ENCODE data around the gene ELMOD3. TPM values are rescaled to one million over a fixed set of nuclear protein-coding genes. Genes with fewer than 3 reads are reported as not detected.
"Not testable (repeated sequence)": the region's sequence is repeated elsewhere in the genome, so short reads cannot be mapped to it uniquely, and the experiment has no call there.

The ELMOD3 gene
- total RNA-seq, 1 donor from 2014 or later, result 47.7 TPM

GRCh38 chr2:85400541-85401463 is 46.2 kb downstream of the ELMOD3 start:
- DNase-seq (ENCODE audit: low spot score), result no peak

- no peak for DNase-seq (ENCODE audit: low spot score)
These were observed 46.9 kb downstream of the ELMOD3 start for GRCh38 chr2:85401464-85401805.

GRCh38 chr2:85401844-85402243 is 47.3 kb downstream of the ELMOD3 start:
- DNase-seq (ENCODE audit: low spot score), result no peak

- DNase-seq (ENCODE audit: low spot score), result no peak
These were observed 50.9 kb downstream of the ELMOD3 start for GRCh38 chr2:85405201-85406059.

GRCh38 chr2:85409845-85410583 is 55.4 kb downstream of the ELMOD3 start, which contains the start of gene CAPG:
Gene CAPG (minus strand): TSS chr2:85410366. CDS start chr2:85402145, 8,221 bp downstream.
- no peak for DNase-seq (ENCODE audit: low spot score)

- DNase-seq (ENCODE audit: low spot score), result no peak
These were observed 56.2 kb downstream of the ELMOD3 start for GRCh38 chr2:85410584-85411404.

- DNase-seq (ENCODE audit: low spot score), result no peak
These were observed 56.8 kb downstream of the ELMOD3 start for GRCh38 chr2:85411405-85411748.

GRCh38 chr2:85413592-85414420 is 59.2 kb downstream of the ELMOD3 start:
- DNase-seq (ENCODE audit: low spot score), result no peak

- DNase-seq (ENCODE audit: low spot score), result not testable (repeated sequence)
These were observed 59.8 kb downstream of the ELMOD3 start for GRCh38 chr2:85414421-85414759.

- no peak for DNase-seq (ENCODE audit: low spot score)
These were observed 60.4 kb downstream of the ELMOD3 start for GRCh38 chr2:85414761-85415553.

GRCh38 chr2:85415980-85416650 is 61.5 kb downstream of the ELMOD3 start:
- DNase-seq (ENCODE audit: low spot score), result no peak

- peak; percentile 94 for DNase-seq (ENCODE audit: low spot score)
These were observed 63.8 kb downstream of the ELMOD3 start, which contains the start of gene SH2D6 for GRCh38 chr2:85418132-85419008. Gene SH2D6 (plus strand): TSS chr2:85418714. CDS start chr2:85429466, 10,752 bp downstream.

GRCh38 chr2:85419009-85419675 is 64.6 kb downstream of the ELMOD3 start:
- no peak for DNase-seq (ENCODE audit: low spot score)

- DNase-seq (ENCODE audit: low spot score), result peak; percentile 97
These were observed 66.1 kb downstream of the ELMOD3 start for GRCh38 chr2:85420536-85421259.

GRCh38 chr2:85421260-85422071 is 66.9 kb downstream of the ELMOD3 start:
- DNase-seq (ENCODE audit: low spot score), result no peak
